GM21825 (cell line): ENCODE measurements around the gene LRMDA.

ENCODE experiments used
- ATAC-seq: cut with Tn5 transposase; IDR thresholded peaks from one replicate; pipeline ENCODE4 v1.9.1; 2021; ENCODE audit warnings: mild to moderate bottlenecking, moderate library complexity; ENCODE audit not compliant: unreplicated experiment

The LRMDA gene

GRCh38 chr10:76001019-76001418, 569.6 kb downstream of the LRMDA start:
- ATAC-seq = no peak

- ATAC-seq = no peak
These were observed 570.0 kb downstream of the LRMDA start for GRCh38 chr10:76001461-76001860.

GRCh38 chr10:76002262-76002854, 570.9 kb downstream of the LRMDA start:
- no peak for ATAC-seq

- no peak for ATAC-seq
These were observed 576.3 kb downstream of the LRMDA start for GRCh38 chr10:76007667-76008181.

- no peak for ATAC-seq
These were observed 578.1 kb downstream of the LRMDA start for GRCh38 chr10:76009531-76009930.

GRCh38 chr10:76010703-76011102, 579.3 kb downstream of the LRMDA start:
- ATAC-seq = no peak

- ATAC-seq = no peak
These were observed 581.4 kb downstream of the LRMDA start for GRCh38 chr10:76012716-76013327.

- no peak for ATAC-seq
These were observed 583.8 kb downstream of the LRMDA start for GRCh38 chr10:76015245-76015644.

- ATAC-seq = no peak
These were observed 585.8 kb downstream of the LRMDA start for GRCh38 chr10:76017026-76017732.

GRCh38 chr10:76017733-76018433, 586.5 kb downstream of the LRMDA start:
- ATAC-seq = no peak

- no peak for ATAC-seq
These were observed 589.2 kb downstream of the LRMDA start for GRCh38 chr10:76020630-76021029.

GRCh38 chr10:76021398-76021797, 590.0 kb downstream of the LRMDA start:
- ATAC-seq = no peak

- no peak for ATAC-seq
These were observed 590.9 kb downstream of the LRMDA start for GRCh38 chr10:76022366-76022765.

GRCh38 chr10:76023007-76023406, 591.6 kb downstream of the LRMDA start:
- ATAC-seq = no peak

- ATAC-seq = no peak
These were observed 593.2 kb downstream of the LRMDA start for GRCh38 chr10:76024460-76025123.

- no peak for ATAC-seq
These were observed 593.7 kb downstream of the LRMDA start for GRCh38 chr10:76025124-76025477.

GRCh38 chr10:76026176-76026771, 594.9 kb downstream of the LRMDA start:
- ATAC-seq = no peak

- no peak for ATAC-seq
These were observed 595.5 kb downstream of the LRMDA start for GRCh38 chr10:76026905-76027304.

- no peak for ATAC-seq
These were observed 598.4 kb downstream of the LRMDA start for GRCh38 chr10:76029782-76030181.

- no peak for ATAC-seq
These were observed 599.7 kb downstream of the LRMDA start for GRCh38 chr10:76031099-76031498.
